Activated CD4-positive, CD25-positive, alpha-beta regulatory T cell treated with anti-CD3 and anti-CD28 coated beads, Interleukin-2, amount 50 U/mL, for 24 hours (primary cell): ENCODE results near the gene MYL9.
A peak's percentile ranks its signal among the peaks of the same experiment; 100 is the strongest.
"Not testable (repeated sequence)": the region's sequence is repeated elsewhere in the genome, so short reads cannot be mapped to it uniquely, and the experiment has no call there.

Experiments
- ATAC-seq, 2 donors: fragments of 150-1000 bp; cut with Tn5 transposase; one replicate each; pipeline ENCODE4 v1.10.0; 2021; ENCODE audit warnings: mild to moderate bottlenecking in 1 of 2, moderate library complexity in 1 of 2

The MYL9 gene

DNA sequence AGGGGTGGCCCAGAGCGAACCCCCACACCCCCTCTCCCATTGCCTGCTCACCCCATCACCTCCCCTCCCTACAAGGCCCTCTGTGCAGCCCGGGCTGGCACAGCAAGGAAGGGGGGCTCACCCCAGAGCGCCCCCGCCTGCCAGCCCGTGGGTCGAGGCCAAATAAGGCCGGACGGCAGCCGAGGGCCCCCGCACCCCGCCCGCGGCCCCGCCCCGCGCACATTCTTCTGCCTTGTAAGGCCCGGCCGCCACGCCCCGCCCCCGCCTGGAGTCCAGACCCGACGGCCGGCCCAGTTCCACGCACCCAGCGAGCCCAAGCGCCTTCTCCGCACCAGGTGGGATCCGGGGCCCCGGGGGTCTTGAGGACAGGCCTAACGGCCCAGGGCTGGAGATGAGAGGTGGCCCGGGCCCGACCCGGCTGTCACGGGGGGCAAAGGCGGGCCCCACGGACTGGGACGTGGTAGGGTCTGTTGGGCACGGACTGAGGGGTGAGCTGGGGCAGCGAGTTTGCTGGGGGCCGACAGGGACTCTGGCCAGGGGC, at the start of gene MYL9:
TSS of gene MYL9 (plus strand) at position 293 of the 541 bp plus-strand sequence. CDS start 3,366 bp downstream, outside the sequence.
- no peak for ATAC-seq

DNA sequence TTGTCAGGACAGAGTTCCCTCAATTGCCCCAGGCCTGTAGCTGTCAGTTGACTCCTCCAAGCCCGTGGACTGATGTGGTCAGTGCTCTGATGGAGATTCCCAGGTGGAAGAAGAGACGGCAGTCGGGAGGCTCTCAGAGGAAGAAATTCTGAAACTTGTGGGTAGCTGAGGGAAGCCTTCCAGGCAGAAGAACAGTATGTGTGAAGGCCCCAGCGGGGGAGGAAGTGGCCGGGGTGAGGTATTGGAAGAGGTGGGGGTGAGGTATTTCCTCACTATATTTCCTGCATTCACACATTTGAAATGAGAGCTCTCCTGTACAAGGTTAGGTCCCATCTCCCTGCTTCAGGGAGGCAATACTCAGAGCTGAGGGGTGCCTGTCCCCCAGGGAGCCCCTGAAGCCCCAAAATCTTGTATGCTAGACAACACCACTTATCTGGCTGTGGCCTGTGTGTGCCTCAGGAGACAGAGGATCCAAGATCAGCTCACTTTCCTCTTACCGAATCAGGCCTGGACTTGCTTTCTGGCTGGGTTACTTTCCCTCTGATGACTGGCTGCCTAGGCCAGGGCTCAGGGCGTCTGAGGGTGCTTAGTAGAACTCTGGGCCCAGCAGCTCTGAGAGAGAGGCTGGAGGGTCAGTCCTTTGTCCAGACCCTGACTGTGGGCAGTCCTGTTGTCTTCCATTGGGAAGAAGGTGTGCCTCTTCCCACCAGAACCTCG, 49.3 kb upstream of the MYL9 start:
- ATAC-seq: peak; percentile 60 to 74

- no peak for ATAC-seq
These were observed 48.1 kb upstream of the MYL9 start for GRCh38 chr20:36493051-36493800.

- no peak for ATAC-seq
These were observed 47.6 kb upstream of the MYL9 start for GRCh38 chr20:36493801-36494114.

- no peak for ATAC-seq
These were observed 44.3 kb upstream of the MYL9 start for GRCh38 chr20:36496707-36497669.

DNA sequence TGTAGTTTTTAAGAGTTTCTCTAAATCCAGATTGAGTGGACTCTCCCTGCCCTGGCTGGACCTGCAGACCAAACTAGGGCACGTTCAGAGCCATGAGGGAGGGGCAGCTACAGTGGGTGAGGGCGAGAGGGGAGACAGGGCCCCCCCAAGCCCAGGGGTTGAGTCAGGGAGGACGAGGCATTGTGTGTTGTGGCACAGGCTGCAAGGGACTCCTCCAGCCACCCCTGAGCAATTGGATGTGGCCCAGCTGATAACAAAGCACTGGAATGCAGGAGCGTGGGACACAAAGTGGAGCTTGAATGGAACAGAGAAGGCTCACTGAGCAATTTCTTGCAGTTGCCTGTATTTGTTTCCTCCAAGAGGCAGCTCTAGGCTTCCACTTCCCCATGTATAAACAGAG, 43.5 kb upstream of the MYL9 start:
- no peak for ATAC-seq

GRCh38 chr20:36498386-36499179, 42.7 kb upstream of the MYL9 start:
- ATAC-seq: no peak

- no peak for ATAC-seq
These were observed 42.1 kb upstream of the MYL9 start for GRCh38 chr20:36499211-36499610.

GRCh38 chr20:36499723-36500501, 41.4 kb upstream of the MYL9 start:
- ATAC-seq: no peak

GRCh38 chr20:36501367-36502006, 39.8 kb upstream of the MYL9 start:
- ATAC-seq: peak; percentile 80 to 88

GRCh38 chr20:36504295-36504694, 37.0 kb upstream of the MYL9 start:
- no peak for ATAC-seq

- no peak for ATAC-seq
These were observed 35.1 kb upstream of the MYL9 start for GRCh38 chr20:36506253-36506652.

DNA sequence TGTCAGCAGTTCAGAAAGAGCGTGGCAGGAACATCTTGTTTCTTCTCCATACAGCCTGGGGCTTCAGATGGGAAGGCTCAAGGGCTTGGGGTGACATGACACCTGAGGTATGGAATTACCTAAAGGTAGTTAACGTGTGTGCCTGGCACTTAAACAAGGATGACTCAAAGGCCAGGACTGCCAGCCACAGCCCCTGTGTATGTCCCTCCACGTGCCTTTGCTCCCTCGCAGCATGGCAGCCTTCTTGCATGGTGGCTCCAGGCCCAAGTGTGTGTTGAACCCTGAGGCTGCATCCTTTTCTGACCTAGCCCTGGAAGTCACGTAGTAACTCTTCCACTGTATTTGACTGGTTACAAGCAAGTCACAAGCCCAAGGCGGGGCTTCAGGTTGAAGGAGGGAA, 33.6 kb upstream of the MYL9 start:
- no peak for ATAC-seq

GRCh38 chr20:36519012-36519719, 22.2 kb upstream of the MYL9 start:
- peak; percentile 71 to 80 for ATAC-seq

- no peak for ATAC-seq
These were observed 21.4 kb upstream of the MYL9 start for GRCh38 chr20:36519944-36520343.

GRCh38 chr20:36521526-36521925, 19.8 kb upstream of the MYL9 start:
- ATAC-seq: no peak

GRCh38 chr20:36522412-36522811, 18.9 kb upstream of the MYL9 start:
- ATAC-seq: not testable (repeated sequence)

DNA sequence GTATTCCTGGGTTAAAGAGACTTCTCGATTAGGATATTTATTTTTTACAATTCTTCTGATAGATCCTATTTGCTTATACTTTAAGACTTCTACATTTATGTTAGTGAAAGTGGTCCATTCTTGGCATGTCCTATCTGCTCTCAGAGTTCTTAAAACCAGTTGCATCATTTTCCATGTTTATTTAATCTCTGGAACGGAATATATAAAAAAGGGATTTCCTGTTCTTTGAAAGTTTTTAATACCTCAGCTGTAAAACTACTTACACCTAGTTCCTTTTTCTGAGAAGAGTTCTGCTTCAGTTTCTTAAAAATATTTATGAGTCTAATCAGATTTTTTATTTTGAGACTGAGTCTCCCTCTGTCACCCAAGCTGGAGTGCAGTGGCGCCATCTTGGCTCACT, 18.0 kb upstream of the MYL9 start:
- no peak for ATAC-seq

- ATAC-seq: no peak
These were observed 15.5 kb upstream of the MYL9 start for GRCh38 chr20:36525620-36526365.
